HEK293 (cell line): ENCODE data around the gene ITIH2.

ENCODE experiments used
- CTCF ChIA-PET: fragments of 350-600 bp; formaldehyde crosslinking; extraction: SDS; loops from one replicate; lab custom pipeline; 2021; ENCODE audit warnings: antibody characterized with exemption; lab: Yijun Ruan, JAX
- POLR2A ChIA-PET: fragments of 300-600 bp; formaldehyde crosslinking; extraction: SDS; loops from one replicate; lab custom pipeline; 2020; ENCODE audit warnings: antibody characterized with exemption, inconsistent platforms; lab: Yijun Ruan, JAX
- H3K27ac ChIP-seq: fragments of 200-500 bp; sonication (Bioruptor generic); 2 replicates; pipeline ENCODE4 v1.5.1; 2014; ENCODE audit warnings: low read depth, low read length, control low read depth, inconsistent platforms; ENCODE audit errors: extremely low read depth
- H3K36me3 ChIP-seq, 2 experiments: fragments of 200-500 bp in 1 of 2; sonication (Bioruptor generic) in 1 of 2; 1 replicate in 1 of 2; 2 replicates in 1 of 2; pipeline ENCODE4 v1.5.1; 2014 to 2017; ENCODE audit warnings: inconsistent platforms in 2 of 2, low read length in 2 of 2; ENCODE audit not compliant: control insufficient read depth in 2 of 2, insufficient read depth in 1 of 2
- H3K4me1 ChIP-seq: fragments of 200-500 bp; sonication (Bioruptor generic); 2 replicates; pipeline ENCODE4 v1.5.1; 2014; ENCODE audit warnings: mild to moderate bottlenecking, low read length, inconsistent platforms; ENCODE audit not compliant: control insufficient read depth, insufficient read depth
- H3K4me3 ChIP-seq: 2 replicates; pipeline ENCODE4 v1.5.1; 2011; ENCODE audit warnings: low read depth, mild to moderate bottlenecking, control low read depth, low read length, moderate library complexity
- H3K9me3 ChIP-seq: fragments of 200-500 bp; sonication (Bioruptor generic); 2 replicates; pipeline ENCODE4 v1.5.1; 2014; ENCODE audit warnings: low read depth, low read length, inconsistent platforms; ENCODE audit not compliant: control insufficient read depth, insufficient read depth
- GLIS2 ChIP-seq: fragments of 450-650 bp; formaldehyde crosslinking; IDR thresholded peaks from 2 replicates; pipeline ENCODE4 v1.5.1; 2016; ENCODE audit warnings: missing biosample characterization, missing genetic modification characterization
- KLF9 ChIP-seq: fragments of 450-650 bp; formaldehyde crosslinking; IDR thresholded peaks from 2 replicates; pipeline ENCODE4 v1.5.1; 2016; ENCODE audit warnings: missing biosample characterization, missing genetic modification characterization, low read depth
- MZF1 ChIP-seq: fragments of 450-650 bp; formaldehyde crosslinking; IDR thresholded peaks from 2 replicates; pipeline ENCODE4 v1.5.1; 2017; ENCODE audit warnings: missing biosample characterization, missing genetic modification characterization, borderline replicate concordance
- PRDM10 ChIP-seq: fragments of 450-650 bp; formaldehyde crosslinking; IDR thresholded peaks from 2 replicates; pipeline ENCODE4 v1.5.1; 2016; ENCODE audit warnings: missing biosample characterization, missing genetic modification characterization
- SCRT1 ChIP-seq: fragments of 450-650 bp; formaldehyde crosslinking; IDR thresholded peaks from 2 replicates; pipeline ENCODE4 v1.5.1; 2016; ENCODE audit warnings: missing biosample characterization, missing genetic modification characterization, borderline replicate concordance
- SCRT2 ChIP-seq: fragments of 450-650 bp; formaldehyde crosslinking; IDR thresholded peaks from 2 replicates; pipeline ENCODE4 v1.5.1; 2016; ENCODE audit warnings: missing biosample characterization, missing genetic modification characterization
- YY2 ChIP-seq: fragments of 450-650 bp; formaldehyde crosslinking; IDR thresholded peaks from 2 replicates; pipeline ENCODE4 v1.5.1; 2016; ENCODE audit warnings: missing biosample characterization, missing genetic modification characterization
- ZBTB1 ChIP-seq: fragments of 450-650 bp; formaldehyde crosslinking; IDR thresholded peaks from 2 replicates; pipeline ENCODE4 v1.5.1; 2016; ENCODE audit warnings: missing biosample characterization, missing genetic modification characterization
- ZBTB11 ChIP-seq: fragments of 450-650 bp; formaldehyde crosslinking; conservative IDR thresholded peaks from 2 replicates; pipeline ENCODE4 v1.5.1; 2016; ENCODE audit warnings: low read depth, missing biosample characterization, missing genetic modification characterization
- ZFP41 ChIP-seq: fragments of 450-650 bp; formaldehyde crosslinking; IDR thresholded peaks from 2 replicates; pipeline ENCODE4 v1.5.1; 2016; ENCODE audit warnings: missing biosample characterization, missing genetic modification characterization, borderline replicate concordance
- ZNF132 ChIP-seq: fragments of 450-650 bp; formaldehyde crosslinking; IDR thresholded peaks from 2 replicates; pipeline ENCODE4 v1.5.1; 2017; ENCODE audit warnings: missing biosample characterization, missing genetic modification characterization, borderline replicate concordance
- ZNF140 ChIP-seq: fragments of 450-650 bp; formaldehyde crosslinking; IDR thresholded peaks from 2 replicates; pipeline ENCODE4 v1.5.1; 2016; ENCODE audit warnings: missing biosample characterization, missing genetic modification characterization
- ZNF148 ChIP-seq: fragments of 450-650 bp; formaldehyde crosslinking; IDR thresholded peaks from 2 replicates; pipeline ENCODE4 v1.5.0; 2017; ENCODE audit warnings: missing biosample characterization, missing genetic modification characterization, borderline replicate concordance
- ZNF169 ChIP-seq: fragments of 450-650 bp; formaldehyde crosslinking; IDR thresholded peaks from 2 replicates; pipeline ENCODE4 v1.5.1; 2016; ENCODE audit warnings: missing biosample characterization, missing genetic modification characterization
- ZNF19 ChIP-seq: fragments of 450-650 bp; formaldehyde crosslinking; IDR thresholded peaks from 2 replicates; pipeline ENCODE4; 2016; ENCODE audit warnings: missing biosample characterization, missing genetic modification characterization, low read depth
- ZNF202 ChIP-seq: fragments of 450-650 bp; formaldehyde crosslinking; IDR thresholded peaks from 2 replicates; pipeline ENCODE4 v1.5.1; 2016; ENCODE audit warnings: missing biosample characterization, missing genetic modification characterization, borderline replicate concordance
- ZNF211 ChIP-seq: fragments of 450-650 bp; formaldehyde crosslinking; IDR thresholded peaks from 2 replicates; pipeline ENCODE4 v1.5.1; 2016; ENCODE audit warnings: low read depth, missing biosample characterization, missing genetic modification characterization
- ZNF239 ChIP-seq: fragments of 450-650 bp; formaldehyde crosslinking; IDR thresholded peaks from 2 replicates; pipeline ENCODE4 v1.5.1; 2016; ENCODE audit warnings: missing biosample characterization, missing genetic modification characterization
- ZNF398 ChIP-seq: fragments of 450-650 bp; formaldehyde crosslinking; IDR thresholded peaks from 2 replicates; pipeline ENCODE4 v1.5.1; 2017; ENCODE audit warnings: missing biosample characterization, missing genetic modification characterization
- ZNF560 ChIP-seq: fragments of 450-650 bp; formaldehyde crosslinking; IDR thresholded peaks from 2 replicates; pipeline ENCODE4 v1.5.1; 2017; ENCODE audit warnings: missing biosample characterization, missing genetic modification characterization, borderline replicate concordance
- ZNF580 ChIP-seq: fragments of 450-650 bp; formaldehyde crosslinking; IDR thresholded peaks from 2 replicates; pipeline ENCODE4 v1.5.1; 2016; ENCODE audit warnings: missing biosample characterization, missing genetic modification characterization
- ZNF585B ChIP-seq: fragments of 450-650 bp; formaldehyde crosslinking; IDR thresholded peaks from 2 replicates; pipeline ENCODE4 v1.5.1; 2016; ENCODE audit warnings: missing biosample characterization, missing genetic modification characterization
- ZNF626 ChIP-seq: fragments of 450-650 bp; sonication (Bioruptor Pico); formaldehyde crosslinking; IDR thresholded peaks from 2 replicates; pipeline ENCODE4 v1.5.1; 2018; ENCODE audit warnings: missing biosample characterization, missing genetic modification characterization, inconsistent platforms
- ZNF658 ChIP-seq: fragments of 450-650 bp; formaldehyde crosslinking; IDR thresholded peaks from 2 replicates; pipeline ENCODE4; 2016; ENCODE audit warnings: missing biosample characterization, missing genetic modification characterization
- ZSCAN4 ChIP-seq: fragments of 450-650 bp; formaldehyde crosslinking; IDR thresholded peaks from 2 replicates; pipeline ENCODE4 v1.5.1; 2017; ENCODE audit warnings: missing biosample characterization, missing genetic modification characterization

The ITIH2 gene

GRCh38 chr10:7789390-7789789 is 86.3 kb downstream of the ITIH2 start:
- ChIA-PET POLR2A (interaction anchor here (0.7 to 2.9 kb wide), 4 partner anchors 11 to 175 kb away, joined by 3 to 19 read pairs (median 5); partner anchors contain the start of gene TAF3), CTCF (interaction anchor here (0.7 kb wide), 1 partner anchor 188 kb away, joined by 3 read pairs; no protein-coding TSS in a partner anchor)
- Histone ChIP-seq H3K9me3 (no peaks in the 10 kb centered on the region), H3K27ac (no peak overlapping the region), H3K36me3 (peaks cover 7 to 34% of the 10 kb centered on the region in 2 experiments; a peak in 2 of 3 replicates), H3K4me3 (peak overlapping the region; percentile 93), H3K4me1 (peaks cover 6% of the 10 kb centered on the region; the same call in 1 of the 2 replicates)
- TF ChIP-seq ZNF580 (tag by site-specific recombination) (no peak), ZNF19 (no peak), ZNF148 (tag by site-specific recombination) (no peak), ZNF169 (tag by site-specific recombination) (no peak), GLIS2 (tag by site-specific recombination) (no peak), ZNF398 (no peak), ZNF211 (tag by site-specific recombination) (no peak), ZNF658 (tag by site-specific recombination) (no peak), KLF9 (no peak), ZNF202 (tag by site-specific recombination) (no peak), ZNF626 (tag by site-specific recombination) (no peak), MZF1 (tag by site-specific recombination) (0 out of 2 replicates have a peak, but pooled peaks have one; percentile 6), ZBTB1 (tag by site-specific recombination) (no peak), PRDM10 (peak; percentile 68), ZFP41 (tag by site-specific recombination) (no peak), ZNF585B (tag by site-specific recombination) (no peak), YY2 (no peak), ZNF560 (tag by site-specific recombination) (no peak), SCRT1 (tag by site-specific recombination) (no peak), ZBTB11 (tag by site-specific recombination) (0 out of 2 replicates have a peak, but pooled peaks have one; percentile 14), ZSCAN4 (tag by site-specific recombination) (no peak), ZNF140 (tag by site-specific recombination) (no peak), SCRT2 (tag by site-specific recombination) (peak; percentile 62), ZNF132 (tag by site-specific recombination) (no peak), ZNF239 (tag by site-specific recombination) (no peak)
